ENCODE results near the gene NEO1.
"Not testable (repeated sequence)": the region's sequence is repeated elsewhere in the genome, so short reads cannot be mapped to it uniquely, and the experiment has no call there.

Gene NEO1

DNA sequence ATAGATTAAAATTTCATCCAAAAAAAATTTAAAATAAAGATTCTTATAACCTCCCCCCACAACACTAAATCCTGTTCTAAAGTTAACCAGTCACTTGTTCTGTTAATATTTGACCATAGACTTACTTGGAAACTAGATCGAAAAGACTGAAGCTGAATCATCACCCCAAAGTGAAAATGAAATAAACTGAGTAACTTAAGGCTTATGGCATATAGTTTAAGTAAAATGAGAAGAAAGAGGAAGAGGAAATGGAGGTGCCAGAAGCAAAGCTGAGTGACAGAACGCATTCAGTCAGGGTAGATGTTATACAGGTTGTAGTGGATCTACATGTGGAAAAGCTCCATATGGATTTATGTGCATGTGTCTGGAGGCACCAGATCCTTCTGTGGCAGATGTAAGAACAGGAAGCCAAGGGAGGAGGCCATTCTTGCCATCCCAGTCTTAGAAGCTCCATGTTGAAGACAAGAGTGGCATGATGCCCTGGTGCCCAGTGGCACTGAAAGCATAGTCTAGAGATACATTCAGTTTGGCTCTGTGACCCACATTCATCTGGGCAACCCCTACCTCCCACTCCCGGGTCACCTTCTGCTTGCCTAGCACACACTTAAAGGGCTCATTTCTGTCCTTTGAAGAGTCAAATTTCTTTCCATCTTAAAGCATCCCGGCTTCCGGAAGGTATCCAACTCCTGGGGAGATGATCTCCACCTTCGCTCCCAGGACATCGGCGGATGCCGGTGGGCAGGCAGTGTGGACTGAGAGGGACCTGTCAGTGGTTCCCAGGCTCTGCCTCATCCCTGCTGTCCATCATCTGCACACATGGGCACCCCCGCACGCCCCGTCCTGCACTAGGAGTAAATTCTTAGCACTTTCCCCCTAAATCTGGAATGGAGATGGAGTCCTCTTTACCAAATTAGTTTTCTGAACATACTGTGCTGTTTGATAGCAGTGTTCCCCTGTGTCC is 90.8 kb downstream of the NEO1 start:
- peak; percentile 34 for DNase-seq

DNA sequence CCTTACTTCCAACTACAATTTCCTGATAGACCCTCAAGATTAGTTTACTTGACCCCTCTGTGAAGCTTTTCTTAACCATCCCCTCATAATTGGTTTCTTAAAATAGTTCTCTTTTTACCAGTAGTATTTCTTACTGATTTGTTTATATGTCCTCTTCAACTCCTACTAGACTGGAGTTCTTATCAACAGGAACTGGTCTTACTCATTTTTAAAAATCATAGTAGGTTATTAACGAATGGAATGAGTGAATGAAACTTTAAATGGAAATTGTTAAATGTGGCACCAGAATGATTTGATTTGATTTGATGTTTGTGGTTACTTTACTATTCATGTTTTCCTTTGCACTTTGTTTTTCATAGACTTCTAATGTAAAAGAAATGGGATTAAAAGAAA is 91.5 kb downstream of the NEO1 start:
- no peak for DNase-seq

DNA sequence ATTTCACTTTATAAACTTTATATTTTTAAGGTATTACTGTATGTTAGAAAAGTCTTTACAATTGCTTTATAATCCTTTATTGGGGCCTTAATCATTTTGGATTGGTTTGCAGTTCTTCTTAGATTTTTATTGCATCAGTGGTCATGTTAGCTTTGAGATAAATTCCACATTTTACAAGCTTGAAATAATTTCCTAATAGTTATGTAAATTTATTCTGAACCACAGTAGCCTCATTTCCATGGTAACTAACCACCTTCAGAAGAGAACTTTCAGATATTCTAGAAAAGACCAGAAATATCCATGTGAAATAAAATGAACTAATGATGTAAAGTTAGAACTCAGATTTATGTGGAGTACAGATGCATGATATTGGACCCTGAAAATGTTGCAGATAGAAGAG is 94.2 kb downstream of the NEO1 start:
- DNase-seq, result no peak

DNA sequence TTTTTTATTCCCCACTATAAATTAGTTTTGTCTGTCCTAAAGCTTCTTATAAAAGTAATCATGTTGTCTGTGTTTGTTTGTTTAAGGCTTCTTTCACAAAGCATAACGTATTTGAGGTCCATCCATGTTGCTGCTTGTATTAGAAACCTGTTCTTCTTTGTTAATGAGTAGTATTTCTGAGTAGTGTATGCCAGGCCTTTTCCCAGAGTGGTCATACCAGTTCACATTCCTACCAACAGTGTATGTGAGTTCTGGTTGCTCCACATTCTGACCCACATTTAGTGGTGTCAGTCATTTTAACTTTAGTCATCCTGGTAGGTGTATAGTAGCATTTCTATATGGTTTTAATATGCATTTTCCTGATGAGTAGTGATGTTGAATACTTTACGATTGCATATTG is 98.6 kb downstream of the NEO1 start:
- no peak for DNase-seq

DNA sequence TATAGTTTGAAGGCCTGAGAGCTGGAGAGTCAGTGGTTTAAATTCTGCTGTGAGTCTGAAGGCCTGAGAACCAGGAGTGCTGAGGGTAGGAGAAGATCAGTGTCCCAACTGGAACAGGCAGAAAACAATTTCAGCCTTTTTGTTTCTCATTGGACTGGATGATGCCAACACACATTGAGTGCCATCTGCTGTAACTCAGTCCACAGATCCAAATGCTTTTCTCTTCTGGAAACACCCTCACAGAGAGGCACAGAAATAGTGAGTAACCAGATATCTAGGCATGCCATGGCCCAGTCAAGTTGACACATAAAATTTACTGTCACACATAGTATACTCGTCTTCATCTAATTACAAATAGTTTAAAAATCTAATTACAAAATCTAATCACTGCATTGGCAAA is 100.8 kb downstream of the NEO1 start:
- DNase-seq, result no peak

DNA sequence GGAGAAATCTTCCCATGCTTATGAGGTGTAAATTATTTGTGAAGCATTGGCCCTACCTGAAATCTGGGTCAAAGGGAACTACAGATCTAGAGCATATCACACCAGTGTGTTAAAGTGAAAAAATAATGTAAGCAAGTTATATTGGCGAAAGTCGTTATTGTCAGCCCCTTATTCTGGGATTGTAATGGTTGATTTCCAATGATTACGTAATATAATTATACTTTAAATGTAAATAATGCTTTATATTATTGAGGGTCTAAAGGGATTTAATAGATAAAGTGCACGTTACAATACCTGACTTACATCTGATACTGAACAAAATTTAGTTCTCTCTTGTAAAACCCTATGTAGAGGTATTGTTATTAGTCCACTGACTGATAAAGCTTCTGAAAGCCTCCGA is 101.2 kb downstream of the NEO1 start:
- DNase-seq, result no peak

DNA sequence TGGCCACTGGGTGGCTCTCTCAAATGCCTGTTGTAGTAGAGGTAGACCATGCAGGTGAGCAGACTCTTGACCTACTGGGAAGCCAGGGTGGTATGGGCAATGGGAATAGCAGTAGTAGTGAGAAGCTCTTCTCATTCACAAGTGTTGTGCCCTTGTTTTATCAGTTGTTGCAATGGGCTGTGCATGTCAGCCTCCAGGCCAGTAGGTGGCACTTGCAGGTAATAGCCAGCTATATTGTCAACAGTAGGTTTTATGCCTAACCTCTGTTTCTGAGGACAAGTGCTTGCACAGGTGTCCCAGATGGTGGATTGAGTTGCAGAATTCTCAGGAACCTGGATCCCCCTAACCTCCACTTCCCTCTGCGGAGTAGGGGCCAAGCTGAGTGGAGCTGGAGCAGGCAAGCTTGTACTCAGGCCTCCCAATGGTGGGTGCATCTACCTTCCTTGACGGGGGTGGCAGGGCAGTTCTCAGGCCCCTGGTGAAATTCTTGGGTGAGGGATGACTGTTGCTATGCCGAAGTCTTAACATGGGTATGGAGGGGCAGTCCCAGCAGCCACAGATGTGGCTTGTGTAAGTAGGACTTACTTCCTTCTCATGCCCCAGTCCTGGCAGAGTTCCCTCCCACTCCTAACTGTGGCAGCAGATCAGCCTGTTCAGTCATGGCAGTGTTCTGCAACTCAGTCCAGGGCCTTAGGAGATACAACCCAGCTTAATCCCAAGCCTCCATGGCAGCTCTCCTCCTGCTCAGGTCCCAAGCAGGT is 104.3 kb downstream of the NEO1 start:
- DNase-seq, result no peak

DNA sequence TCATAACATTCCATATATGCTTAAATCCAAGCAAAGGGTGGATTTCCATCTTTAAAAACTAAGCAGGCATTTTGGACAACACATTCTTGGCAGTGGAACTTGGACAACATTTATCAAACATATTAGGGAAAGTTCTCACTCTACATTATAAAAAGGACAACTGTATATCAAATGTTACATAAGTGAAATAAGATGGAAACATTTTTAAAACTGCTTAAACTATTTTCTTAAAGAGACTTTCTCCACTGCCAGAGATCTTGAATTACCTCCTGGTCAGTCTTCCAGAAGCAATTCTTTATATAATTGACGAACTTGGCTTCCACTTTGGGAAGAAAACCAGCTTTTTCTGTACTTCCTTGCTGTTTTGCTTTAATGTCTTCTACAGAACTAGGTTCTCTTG is 109.3 kb downstream of the NEO1 start:
- no peak for DNase-seq

DNA sequence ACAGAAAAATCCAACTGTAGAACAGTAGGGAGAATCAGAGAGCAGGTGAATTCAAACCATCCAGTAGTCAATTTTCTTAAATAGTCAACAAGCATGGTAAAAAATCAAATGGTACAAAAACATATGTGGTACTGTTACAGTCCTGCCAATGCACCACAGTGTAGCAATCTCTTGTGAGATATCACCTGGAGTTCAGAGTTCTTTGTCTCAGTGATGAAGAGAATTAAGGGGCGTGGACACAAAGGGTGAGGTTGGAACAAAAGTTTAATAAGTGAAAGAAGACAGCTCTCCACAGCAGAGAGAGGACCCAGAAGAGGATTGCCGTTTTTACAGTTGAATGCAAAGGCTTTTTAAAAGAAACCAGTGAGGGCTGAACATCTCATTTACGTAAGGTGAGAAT is 113.2 kb downstream of the NEO1 start:
- DNase-seq, result no peak

DNA sequence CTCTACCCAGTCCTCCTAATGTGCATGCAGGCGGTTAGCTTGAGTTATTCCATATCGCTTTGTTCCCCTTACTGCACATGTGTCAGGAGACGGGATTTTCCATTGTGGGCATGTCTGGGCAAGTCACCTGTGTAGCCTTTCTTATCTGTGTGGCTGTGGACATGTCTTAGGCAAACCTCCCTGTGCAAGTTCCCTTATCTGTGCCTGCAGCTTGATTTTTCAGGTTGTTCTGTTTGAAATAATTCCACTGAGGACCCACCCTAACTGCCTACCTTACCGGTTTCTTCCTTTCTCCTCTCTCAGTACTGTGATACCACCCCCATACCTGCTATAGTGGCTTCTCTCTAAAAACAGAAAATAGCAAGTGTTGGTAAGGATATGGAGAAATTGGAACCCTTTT is 113.6 kb downstream of the NEO1 start:
- DNase-seq, result no peak

DNA sequence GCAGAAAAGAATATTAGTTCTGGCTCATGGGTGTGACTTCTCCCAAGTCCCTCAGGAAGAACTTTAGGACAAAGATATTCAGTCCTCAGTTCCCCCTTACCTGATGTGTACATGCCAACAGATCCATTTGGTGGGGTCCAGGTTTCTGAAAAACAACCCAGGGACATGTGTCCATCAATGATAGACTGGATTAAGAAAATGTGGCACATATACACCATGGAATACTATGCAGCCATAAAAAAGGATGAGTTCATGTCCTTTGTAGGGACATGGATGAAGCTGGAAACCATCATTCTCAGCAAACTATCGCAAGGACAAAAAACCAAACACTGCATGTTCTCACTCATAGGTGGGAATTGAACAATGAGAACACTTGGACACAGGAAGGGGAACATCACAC is 114.4 kb downstream of the NEO1 start:
- not testable (repeated sequence) for DNase-seq

DNA sequence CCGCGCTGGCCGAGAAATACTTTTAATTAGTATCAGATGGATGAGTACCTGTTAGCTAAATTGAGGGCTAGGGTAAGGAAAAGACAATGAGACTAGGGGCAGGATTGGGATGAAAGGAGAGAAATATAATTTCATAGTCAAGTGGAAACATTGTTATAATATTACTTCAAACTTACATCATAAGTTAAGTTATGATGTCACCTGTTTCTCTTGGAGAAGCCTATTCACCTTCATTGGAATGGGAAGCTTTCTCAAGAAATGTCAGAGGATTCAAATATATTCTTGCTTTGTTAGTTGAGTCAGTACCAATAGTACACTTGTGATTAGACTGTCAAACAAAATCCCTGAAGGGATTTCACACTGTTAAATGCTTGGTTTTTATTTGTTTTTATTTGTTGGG is 116.2 kb downstream of the NEO1 start:
- DNase-seq, result no peak

DNA sequence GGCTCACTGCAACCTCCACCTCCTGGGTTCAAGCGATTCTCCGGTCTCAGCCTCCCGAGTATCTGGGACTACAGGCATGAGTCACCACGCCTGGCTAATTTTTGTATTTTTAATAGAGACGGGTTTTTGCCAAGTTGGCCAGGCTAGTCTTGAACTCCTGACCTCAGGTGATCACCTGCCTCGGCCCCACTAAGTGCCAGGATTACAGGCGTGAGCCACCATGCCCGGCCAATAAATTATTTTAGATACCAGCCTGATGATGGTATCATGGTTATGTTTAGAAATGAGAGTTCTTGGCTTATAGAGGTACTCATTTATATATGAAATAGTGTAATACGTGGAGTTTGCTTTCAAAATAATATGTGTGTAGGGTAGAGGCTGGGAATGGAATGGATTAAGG is 119.4 kb downstream of the NEO1 start:
- no peak for DNase-seq

DNA sequence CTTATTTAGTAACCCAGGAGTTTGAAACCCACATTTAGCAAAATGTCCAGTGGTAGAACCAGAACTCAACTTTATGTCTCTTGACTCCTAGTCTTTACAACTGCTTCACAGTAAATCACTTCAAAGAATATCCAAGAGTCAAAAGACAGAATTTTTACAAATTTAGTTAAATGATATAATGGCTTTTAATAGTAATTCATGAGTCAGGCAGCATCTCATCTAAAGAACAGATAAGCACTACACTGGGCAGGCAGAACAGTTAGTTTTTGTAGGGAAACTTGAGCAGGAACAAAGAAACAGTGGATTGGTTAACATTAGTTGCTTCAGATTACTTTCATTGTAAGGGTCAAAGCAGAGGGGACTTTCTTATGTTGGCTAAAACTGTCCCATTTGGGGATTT is 120.2 kb downstream of the NEO1 start:
- no peak for DNase-seq

DNA sequence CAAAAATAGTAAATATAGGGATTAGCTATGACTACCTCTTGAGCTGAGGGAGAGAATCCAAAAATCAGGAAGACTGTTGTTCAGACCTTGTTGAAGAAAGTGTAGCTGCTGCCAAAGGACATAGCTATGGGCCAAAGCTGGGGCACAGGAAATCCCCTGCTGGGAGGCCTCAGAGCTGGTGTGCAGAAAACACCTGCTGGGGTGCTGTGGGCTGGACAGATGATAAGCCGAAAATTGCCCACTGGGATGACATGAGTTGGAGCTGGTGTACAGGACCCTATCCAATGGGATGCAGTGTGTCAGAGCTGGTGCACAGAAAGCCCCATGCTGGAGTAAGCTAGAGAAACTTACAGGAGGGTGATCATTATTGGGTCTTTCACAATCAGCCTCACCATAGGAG is 121.9 kb downstream of the NEO1 start:
- no peak for DNase-seq

DNA sequence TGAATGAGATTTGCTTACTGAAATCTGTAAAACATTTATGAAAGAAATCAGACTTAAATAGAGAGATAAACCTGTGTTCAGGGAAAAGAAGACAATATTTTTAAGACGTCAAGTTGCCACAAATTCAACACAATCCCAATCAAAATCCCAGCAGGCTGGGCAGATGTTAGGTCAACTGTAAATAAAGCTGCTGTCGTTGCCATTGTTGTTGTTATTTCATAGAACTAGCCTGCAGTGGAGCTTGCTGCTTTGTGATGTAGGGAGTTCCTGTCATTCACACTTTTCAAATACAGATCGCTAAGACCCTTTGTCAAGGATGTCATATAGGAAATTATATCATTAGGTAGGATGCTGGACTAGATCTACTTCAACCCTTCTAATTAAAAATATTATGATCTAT is 123.1 kb downstream of the NEO1 start:
- no peak for DNase-seq

DNA sequence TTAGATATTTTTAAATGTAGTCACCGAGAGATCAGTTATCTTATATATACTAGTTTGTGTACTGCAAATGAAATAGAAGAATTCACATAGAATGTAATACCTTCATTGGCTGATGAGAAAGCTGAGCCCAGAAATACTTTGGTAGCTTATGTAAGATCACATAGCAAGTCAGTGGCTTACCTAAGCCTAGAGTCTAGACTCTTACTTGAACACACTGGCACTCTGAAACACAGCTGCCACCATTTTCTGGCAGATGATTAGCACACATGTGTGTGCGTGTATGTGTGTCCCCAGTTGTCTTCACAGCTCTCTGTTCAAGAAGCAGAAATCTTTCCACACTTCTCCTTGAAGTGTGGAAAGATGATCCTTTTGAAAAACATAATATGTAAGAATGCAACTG is 124.3 kb downstream of the NEO1 start:
- no peak for DNase-seq

DNA sequence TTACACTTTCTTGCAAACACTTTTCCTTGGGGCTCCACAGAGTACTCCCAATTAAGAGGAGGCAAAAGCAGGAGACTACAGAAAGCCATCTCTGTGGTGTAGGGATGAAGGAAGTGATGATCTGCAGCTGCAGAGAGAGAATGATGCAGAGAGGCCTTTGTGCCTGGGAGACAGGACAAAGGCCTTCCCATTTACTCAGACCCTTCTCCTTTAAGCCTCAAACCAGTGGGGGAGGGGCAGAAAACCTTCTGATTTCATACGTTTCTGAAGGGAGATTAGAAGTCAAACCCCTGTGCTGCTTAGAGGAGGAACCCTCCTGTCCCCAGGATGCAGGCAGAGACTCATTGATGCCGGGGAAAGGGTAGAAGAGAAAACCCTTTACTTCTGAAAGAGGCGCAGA is 130.8 kb downstream of the NEO1 start:
- no peak for DNase-seq

DNA sequence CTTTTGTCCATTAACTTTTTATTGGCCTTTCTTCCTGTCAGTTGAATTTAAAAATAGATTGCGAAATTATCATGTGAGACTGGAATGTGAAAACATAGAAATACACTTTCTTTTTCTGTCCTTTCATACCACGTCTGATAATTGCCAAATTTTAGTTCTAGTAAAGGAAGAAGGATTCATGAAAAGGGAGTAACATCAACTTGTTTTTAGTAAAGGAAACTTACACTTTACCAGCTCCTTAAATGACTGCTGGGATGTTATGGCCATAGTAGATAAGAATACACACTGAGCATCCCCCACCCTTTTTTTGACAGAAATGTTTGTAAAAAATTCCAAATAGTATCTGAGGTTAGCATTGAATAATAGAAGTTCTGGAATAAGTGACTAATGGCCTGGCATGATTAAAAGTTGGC is 137.9 kb downstream of the NEO1 start:
- DNase-seq, result peak; percentile 2

DNA sequence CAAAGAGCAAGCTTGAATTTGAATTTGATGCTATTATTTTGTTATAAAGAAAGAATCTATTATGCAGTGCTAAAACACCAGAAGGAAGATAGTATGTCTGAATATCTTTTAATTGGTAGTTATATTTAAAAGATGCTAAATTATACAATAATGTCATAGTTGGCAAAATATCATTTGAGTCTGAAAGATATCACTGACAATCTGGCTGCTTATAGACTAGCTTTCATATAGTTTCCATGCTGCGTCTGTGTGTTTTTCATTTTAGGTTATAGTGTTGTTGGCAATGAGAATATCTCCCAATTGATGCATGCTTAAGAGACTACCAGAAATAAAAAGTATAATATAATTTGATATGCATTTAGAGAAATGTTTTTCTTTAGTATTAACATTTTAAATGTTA is 142.9 kb downstream of the NEO1 start:
- DNase-seq, result no peak

DNA sequence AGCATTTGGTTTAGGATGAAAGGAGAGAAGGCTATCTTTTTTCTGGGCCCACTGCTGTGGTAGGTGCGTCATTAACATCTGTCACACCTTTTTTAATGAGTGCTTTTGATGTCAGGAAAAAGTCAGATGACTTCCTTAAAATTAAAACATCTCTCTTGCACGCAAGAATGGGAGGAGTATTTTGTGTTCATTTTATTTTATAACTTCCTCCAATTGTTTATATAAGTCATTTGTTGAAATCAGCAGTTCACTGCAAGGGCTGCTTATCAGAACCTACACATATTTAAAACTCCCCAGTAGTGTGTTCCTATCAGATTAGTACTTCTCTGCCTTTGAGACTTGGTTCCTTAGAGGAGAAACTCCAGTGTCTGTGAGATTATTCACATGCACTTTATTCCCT is 143.8 kb downstream of the NEO1 start:
- no peak for DNase-seq

DNA sequence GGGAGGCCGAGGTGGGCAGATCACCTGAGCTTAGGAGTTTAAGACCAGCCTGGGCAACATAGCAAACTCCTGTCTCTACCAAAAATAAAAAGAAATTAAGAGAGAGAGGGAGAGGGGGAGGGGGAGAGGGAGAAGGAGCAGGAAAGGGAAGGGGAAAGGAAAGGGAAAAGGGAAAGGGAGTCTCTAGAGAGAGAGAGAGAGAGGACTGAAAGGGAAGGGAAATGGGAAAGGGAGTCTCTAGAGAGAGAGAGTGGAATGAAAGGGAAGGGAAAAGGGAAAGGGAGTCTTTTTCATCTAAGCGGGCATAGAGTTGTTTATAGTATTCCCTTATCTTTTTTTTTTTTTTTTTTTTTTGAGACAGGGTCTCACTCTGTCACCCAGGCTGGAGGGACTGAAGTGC is 148.1 kb downstream of the NEO1 start:
- DNase-seq, result no peak

DNA sequence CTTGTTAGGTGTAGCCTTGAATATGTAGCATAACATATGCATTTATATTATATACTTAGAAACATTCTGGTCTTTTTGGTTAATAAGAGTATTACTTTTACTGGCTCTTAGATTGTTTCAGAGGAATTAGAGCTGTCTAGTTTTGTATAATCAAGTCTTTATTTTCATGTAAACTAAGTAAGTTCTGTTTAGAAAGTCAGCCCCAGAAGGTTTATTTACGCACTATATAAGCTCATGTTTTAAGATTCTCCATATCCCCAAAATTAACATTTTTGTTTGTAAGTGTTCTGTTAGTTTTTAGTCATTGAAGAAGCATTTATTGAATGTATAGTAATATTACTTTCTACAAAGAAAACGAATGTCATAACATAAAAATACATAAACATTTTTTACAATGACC is 158.4 kb downstream of the NEO1 start:
- no peak for DNase-seq

DNA sequence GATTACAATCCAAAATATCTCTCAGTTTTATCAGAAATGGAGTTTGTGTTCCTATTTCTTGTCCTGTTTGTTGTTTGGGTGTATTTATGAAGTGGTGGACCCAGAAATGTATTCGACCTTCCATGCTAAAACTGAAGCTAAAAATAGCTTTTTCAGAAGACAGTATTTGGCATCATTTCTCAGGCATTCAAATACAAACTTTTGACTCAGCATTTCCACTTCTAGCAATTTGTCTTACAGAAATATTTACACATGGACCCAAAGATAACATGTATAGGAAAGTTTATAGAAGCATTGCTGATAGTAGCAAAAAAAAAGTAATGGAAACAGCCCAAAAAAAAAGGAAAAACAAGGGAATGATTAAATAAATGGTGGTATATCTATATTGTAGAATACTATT is 160.2 kb downstream of the NEO1 start:
- DNase-seq, result no peak
